ENCODE data around the gene SLC13A4.

DNA sequence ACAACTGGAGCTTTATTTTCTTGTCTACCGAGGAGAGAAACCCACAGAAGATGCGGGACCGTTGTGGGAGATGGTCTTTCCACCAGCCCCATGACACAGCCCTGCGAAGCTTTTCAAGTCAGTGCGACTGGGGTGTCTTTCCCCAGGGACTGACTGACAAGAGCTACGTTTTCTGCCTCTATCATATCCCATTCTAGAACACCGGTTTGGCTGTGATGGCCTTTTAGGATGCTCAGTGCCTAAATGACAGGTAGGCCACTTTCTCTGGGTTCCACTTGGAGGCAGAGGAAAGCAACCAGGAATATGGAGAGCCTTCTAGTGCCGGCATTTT is 16.9 kb downstream of the SLC13A4 start:
- TF ChIP-seq, protein P1, sequence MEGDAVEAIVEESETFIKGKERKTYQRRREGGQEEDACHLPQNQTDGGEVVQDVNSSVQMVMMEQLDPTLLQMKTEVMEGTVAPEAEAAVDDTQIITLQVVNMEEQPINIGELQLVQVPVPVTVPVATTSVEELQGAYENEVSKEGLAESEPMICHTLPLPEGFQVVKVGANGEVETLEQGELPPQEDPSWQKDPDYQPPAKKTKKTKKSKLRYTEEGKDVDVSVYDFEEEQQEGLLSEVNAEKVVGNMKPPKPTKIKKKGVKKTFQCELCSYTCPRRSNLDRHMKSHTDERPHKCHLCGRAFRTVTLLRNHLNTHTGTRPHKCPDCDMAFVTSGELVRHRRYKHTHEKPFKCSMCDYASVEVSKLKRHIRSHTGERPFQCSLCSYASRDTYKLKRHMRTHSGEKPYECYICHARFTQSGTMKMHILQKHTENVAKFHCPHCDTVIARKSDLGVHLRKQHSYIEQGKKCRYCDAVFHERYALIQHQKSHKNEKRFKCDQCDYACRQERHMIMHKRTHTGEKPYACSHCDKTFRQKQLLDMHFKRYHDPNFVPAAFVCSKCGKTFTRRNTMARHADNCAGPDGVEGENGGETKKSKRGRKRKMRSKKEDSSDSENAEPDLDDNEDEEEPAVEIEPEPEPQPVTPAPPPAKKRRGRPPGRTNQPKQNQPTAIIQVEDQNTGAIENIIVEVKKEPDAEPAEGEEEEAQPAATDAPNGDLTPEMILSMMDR (IDR thresholded peaks at IDR 0.05; ENCODE audit: poor library complexity): no peak
- TF ChIP-seq EZH2phosphoT487 (IDR thresholded peaks at IDR 0.05; ENCODE audit: low read depth, severe bottlenecking, unreplicated experiment): no peak
